Cardiac septum (tissue), 1 donor: ENCODE results near the gene LMO7. TPM values are rescaled to one million over a fixed set of nuclear protein-coding genes. Genes with fewer than 3 reads are reported as not detected.
"Not testable (repeated sequence)": the region's sequence is repeated elsewhere in the genome, so short reads cannot be mapped to it uniquely, and the experiment has no call there.

Experiments used
- DNase-seq: peaks from one replicate; pipeline ENCODE4 v3.0.0-alpha.2; 2020; ENCODE audit warnings: low spot score
- intact Hi-C: fragments of 100-400 bp; cut with DNase I; formaldehyde crosslinking; loops from one replicate; pipeline ENCODE4 v1.14.0; 2022
- total RNA-seq: library from RNA; stranded (reverse); fragmentation: NEBNext Ultra II Directional; extraction: Animal tissue kit (Norgen Biotek cat#: 25700); gene quantifications from one replicate; pipeline ENCODE4 v1.2.1, GENCODE V29; 2021
- donor health status: DM: no; HTN: no; CAD: no.

The LMO7 gene
- total RNA-seq, 1 donor from 2014 or later, result 473 TPM

DNA sequence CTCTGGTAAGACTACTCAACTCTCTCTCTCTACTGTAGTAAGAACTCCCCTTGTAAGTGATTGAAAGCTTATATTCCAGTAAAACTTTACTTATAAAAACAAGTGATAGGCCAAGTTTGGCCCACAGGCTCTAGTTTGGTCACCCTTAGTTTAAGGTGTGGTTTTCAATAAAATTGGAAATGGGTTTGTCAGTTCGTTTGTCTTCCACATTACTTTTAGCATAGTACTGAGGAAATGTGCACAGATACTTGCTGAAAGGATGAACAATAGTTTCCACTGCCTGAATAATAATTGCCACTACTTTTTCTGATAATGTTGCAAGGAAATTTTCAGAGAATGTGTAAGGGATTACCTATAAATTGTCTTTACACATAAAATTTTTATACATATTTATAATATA, 54.5 kb downstream of the LMO7 start:
- intact Hi-C loops, result loop anchor here (10.0 kb wide), 2 partner anchors 174 to 784 kb away; no protein-coding TSS in a partner anchor
- no peak for DNase-seq

DNA sequence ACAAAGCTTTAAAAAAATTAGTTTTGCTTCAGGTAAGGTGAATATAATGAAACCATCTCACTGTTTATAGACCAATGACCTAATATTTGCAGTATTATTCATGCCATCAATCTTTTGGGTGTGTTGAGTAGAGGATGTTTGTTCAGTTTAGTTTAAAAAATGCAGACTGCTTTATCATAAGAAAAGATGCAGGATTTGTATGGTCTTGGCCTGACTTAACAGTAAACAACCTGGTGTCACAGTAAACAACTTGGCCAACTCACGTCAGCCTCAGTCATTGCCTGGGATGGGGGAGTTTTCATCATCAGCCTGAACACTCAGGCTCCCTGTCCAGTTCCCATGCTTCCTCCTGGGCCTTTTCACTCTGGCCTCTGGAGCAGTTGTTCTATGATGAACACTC, 55.1 kb downstream of the LMO7 start:
- no peak for DNase-seq
- intact Hi-C loops, result loop anchor here (10.0 kb wide), 2 partner anchors 174 to 784 kb away; no protein-coding TSS in a partner anchor

DNA sequence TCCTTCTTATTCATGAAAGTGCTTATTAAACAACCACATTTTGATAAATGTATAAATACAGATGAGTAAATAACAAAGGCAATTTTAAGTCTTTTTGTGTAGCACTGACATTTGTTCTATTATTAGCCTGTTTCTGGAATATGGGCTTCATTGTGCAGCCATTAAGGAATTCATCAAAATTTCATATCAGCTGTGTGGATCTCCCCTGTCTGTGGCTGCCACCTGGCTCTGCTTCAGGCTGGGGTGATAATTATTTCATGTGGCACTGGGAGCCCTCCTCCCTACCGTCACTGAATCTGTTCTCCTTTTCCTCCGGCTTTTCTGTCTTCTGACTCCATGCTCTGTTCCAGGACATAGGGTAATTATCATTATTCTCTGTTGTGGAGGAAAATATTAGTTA, 57.1 kb downstream of the LMO7 start:
- intact Hi-C loops, result loop anchor here (10.0 kb wide), 2 partner anchors 172 to 782 kb away; no protein-coding TSS in a partner anchor
- no peak for DNase-seq

DNA sequence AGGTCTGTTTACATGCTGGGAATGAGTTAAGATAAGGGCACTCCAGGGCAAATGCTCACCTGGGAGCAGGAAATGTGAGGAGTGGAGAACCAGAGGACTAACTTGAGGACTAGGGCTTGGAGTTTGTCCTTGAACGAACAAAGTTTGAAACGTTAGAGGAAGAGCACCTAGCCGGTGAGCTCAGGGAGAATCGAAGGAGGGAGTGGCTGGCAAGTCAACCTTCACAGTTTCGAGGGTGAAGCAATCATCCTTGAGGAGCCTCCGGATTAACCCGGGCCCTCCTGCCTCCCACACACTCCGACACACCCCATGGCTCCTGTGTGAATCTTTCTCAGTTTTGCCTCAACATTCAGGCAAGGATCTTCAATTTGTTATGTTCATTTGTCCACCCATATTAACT, 58.6 kb downstream of the LMO7 start:
- intact Hi-C loops, result loop anchor here (5.0 to 10.0 kb wide), 4 partner anchors 108 to 780 kb away; no protein-coding TSS in a partner anchor

DNA sequence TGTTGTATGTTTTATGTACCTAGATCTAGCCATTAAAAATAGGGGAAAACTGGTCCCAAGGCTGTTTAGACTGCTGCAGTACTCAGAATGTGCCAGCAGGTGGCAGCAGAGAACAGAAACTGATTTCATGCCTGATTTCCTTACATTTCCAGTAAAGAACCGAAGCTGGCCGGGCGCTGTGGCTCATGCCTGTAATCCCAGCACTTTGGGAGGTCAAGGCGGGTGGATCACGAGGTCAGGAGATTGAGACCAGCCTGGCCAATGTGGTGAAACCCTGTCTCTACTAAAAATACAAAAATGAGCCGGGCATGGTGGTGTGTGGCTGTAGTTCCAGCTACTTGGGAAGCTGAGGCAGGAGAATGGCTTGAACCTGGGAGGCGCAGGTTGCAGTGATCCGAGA, 59.8 kb downstream of the LMO7 start:
- peak; percentile 81 for DNase-seq
- intact Hi-C loops, result loop anchor here (5.0 to 10.0 kb wide), 4 partner anchors 106 to 779 kb away; no protein-coding TSS in a partner anchor

More for the DNA sequence above, 58.6 kb downstream of the LMO7 start:
- no peak for DNase-seq

DNA sequence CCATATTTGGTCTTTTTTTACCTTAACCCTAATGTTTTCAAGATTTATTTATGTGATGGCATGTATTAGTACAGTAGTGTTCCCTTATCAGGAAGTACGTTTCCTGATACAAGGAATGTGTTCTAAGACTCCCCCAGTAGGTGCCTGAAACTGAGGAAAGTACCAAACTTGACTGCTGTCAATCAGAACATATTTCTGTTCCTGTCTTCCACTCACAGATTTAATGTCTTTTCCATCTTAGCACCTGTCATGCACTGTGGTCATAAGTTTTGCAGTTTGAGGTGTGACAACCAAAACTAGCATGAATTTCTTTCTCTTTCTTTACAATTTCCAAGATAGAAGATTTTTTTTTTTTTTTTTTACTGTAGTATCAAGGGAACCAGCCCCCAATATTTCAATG, 62.9 kb downstream of the LMO7 start:
- no peak for DNase-seq

DNA sequence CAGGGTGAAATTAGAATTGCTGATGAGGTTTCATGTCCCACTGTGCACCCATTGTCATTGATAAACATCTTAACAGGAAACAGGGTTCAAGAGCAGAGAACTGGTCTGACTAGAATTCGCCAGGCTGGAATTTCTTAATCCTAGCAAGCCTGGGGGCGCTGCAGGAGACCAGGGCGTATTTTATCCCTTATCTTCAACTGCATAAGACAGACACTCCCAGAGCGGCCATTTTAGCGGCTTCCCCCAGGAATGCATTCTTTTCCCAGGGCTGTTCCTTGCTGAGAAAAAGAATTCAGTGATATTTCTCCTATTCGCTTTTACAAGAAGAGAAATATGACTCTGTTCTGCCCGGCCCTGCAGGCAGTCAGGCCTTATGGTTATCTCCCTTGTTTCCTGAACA, 63.6 kb downstream of the LMO7 start:
- DNase-seq, result not testable (repeated sequence)
- intact Hi-C loops, result loop anchor here (5.0 to 10.0 kb wide), 4 partner anchors 103 to 775 kb away; no protein-coding TSS in a partner anchor

More for the DNA sequence above, 62.9 kb downstream of the LMO7 start:
- intact Hi-C loops, result loop anchor here (5.0 to 10.0 kb wide), 4 partner anchors 103 to 776 kb away; no protein-coding TSS in a partner anchor

DNA sequence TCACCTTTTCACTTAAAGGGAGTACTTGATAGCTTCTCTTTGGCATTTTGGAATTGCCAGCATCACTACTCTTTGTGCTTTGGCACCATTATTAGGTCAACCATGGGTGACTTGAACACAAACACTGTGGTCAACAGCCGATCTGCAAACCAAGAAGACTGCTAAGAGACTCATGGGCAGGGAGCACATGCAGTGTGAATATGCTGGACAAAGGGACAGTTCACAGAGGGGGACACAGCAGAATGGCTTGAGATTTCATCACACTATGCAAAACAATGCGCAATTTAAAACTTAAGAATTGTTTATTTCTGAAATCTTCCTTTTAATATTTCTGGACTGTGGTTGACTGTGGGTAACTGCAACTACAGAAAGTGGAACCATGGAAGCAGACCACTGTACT, 64.4 kb downstream of the LMO7 start:
- intact Hi-C loops, result no loop called here
- DNase-seq, result no peak

DNA sequence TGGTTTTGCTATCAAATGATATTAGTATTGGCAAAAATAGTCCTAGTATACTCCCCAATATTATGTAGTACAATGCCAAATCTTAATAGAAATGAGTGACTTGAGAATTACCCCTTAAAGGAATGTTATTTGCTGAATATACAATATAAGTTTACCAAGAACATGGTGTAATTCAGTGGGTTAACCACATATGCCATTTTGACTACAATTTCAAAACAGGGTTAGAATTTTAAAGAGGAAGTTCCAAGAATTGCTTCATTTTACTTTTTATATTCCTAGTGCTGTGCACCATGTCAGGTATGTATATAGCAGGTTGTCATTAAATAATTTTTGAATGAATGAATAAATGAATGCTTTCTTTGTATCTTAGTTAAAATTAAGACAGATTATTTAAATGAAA, 66.3 kb downstream of the LMO7 start:
- intact Hi-C loops, result no loop called here
- no peak for DNase-seq

DNA sequence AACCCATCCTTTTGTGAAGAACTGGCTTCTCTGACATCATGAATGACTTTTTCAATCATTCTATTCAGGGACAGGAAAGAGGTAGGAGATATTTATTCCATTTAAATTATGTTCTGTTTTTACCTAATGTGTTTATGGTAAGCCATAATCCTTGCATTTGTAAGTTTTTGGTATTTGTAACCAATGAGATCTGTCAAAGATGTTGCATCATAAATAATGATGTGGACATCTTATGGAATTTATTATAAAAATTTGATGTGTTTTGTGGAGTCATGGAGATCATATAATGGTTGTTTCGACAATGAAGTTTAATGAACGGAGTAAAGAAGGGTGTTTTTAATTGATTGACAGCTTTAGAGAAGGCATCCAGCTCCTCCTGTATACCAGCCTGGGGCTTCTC, 67.6 kb downstream of the LMO7 start:
- DNase-seq, result no peak
- intact Hi-C loops, result no loop called here

DNA sequence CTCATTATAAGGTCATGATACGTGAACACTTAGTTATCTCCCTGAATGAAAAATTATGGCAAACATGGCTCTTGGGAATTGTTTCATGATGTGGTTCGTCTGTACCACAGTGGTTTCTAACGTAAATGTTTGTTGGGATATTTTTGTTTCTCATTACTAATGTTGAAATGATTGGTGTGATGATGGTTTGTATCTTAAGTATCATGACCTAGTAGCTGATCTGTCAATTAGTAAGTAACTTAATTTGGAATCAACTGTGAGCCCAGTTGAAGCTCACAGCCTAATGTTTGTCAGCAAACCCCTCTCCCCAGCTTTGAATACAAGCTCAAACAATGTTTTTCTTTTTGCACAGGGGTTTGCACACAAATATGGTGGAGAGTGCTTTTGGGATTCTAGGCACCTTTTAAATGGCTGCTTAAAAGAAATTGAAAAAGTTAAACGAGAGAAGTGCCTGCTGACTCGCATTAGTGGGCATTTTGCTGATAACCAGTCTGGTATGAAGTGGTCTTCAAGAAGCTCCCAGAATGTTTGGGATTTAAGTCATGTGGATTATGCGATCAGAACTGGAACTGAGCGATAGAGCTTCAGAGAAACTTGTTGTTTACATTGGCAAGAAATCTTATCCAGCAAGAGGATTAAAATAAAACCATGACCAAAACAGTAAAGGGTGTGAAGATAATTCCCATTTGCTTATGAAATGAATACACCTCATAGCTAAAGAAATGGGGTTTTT, 68.2 kb downstream of the LMO7 start:
- no peak for DNase-seq
- intact Hi-C loops, result no loop called here

DNA sequence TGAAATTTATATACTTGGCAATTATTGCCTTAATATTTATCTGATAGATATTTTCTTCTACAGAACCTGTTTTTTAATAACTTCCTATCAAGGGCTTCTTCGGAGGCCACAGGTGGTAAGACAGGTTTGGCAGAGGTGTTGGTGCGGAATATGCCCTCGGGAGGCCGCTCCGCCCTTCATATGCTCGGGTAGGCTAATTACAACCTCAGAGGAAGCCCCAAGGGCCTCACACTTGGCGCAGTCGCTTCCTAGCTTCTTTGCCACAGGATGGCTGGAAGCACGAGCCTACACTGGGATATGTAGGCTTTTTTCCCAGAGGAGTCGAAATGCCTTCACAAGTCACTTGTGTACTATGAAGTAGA, 68.8 kb downstream of the LMO7 start:
- intact Hi-C loops, result no loop called here
- DNase-seq, result no peak

DNA sequence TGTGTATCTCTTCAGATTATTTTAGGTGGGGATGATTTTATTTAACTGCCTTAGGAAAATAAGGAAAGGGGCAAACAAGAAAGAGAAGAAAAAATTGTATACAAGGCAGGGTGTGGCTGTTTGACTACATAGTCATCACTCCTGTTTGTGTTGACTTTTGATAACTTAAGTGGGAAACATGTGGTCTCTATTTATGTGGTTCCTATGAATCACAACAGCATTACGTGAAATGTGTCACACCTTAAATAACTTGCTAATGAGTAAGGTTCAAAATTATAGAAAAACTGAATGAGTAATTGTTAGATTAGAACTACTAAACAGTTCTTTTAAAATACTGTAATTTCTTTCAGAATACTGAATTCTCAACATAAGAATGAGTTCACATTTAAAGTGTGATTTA, 69.3 kb downstream of the LMO7 start:
- no peak for DNase-seq
- intact Hi-C loops, result no loop called here

DNA sequence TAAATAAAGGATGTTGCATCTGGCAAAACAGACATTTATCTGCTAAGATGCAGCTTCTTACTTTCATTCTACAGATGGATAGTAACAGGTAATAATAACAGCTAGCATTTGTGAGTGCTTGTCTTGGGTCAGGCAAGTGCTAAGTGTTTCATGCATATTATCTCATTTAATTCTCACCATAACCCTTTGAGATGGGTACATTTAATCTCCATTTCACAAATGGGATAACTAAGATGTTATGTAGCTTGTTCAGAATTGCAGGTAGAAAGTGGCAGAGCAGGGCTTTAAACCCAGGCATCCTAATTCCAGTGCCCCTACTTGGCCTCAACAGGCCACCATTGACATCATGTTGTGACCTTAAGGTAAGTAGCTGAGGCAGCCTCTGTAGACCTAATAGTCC, 69.8 kb downstream of the LMO7 start:
- no peak for DNase-seq
- intact Hi-C loops, result no loop called here

DNA sequence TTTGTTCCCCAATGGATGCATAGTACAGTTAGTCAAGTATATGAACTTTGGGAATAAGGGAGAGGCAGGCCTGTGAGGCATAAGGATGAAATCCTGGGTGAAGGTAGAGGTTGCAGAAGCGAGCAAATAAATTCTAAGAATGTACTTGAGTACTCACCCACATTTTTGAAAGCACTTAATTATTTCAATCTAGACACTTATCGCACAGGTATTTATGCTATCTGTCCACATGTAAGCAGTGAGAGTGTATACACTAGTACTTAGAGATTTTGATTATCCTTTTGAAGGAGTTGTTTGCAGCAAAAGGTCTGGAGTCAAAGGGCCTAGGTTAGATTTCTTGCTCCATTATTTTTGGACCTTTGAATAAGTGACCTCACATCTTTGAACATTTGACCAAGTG, 77.7 kb downstream of the LMO7 start:
- intact Hi-C loops, result no loop called here

DNA sequence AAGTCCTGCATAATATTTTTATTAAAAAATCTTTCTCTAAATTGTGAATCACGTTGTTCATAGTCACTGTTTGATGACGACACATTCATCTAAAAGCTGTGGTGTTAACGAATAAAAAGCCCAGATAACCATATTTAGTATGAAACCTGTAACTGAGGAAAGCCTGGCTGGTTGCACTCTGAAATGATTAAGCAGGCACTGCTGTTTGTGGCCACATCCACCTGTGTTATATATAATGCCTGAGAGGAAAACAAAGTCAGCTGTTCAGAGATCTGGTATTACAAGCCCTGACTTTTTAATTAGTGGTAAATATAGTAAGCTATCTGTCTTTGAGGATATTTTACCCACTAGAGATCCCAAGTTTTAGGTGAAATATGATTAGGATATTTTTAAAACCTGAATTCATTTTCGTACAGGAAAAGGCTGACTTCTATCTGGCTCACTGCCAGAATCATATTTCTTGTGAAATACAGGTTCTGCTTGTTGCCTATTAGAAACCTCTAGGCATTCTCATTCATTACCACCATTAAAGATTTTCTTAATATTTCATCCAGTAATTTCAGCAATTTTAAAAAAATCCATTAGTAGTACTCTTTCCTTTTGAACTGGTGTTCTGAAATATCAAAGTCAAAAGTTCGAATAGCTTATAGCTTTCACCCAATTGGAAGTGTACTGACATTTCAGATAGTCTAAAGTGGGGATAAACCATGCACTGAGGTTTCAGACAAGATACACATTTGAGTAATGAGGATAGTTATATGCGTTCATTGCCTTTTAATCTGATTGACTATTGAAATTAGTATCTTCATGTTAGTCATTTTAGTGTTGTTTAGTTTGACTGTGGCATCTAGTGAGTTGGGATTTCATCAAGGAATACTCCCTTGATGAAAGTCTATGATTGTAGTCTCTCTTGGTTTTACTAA, 79.7 kb downstream of the LMO7 start:
- DNase-seq, result no peak
- intact Hi-C loops, result no loop called here

More for the DNA sequence above, 77.7 kb downstream of the LMO7 start:
- DNase-seq, result no peak

DNA sequence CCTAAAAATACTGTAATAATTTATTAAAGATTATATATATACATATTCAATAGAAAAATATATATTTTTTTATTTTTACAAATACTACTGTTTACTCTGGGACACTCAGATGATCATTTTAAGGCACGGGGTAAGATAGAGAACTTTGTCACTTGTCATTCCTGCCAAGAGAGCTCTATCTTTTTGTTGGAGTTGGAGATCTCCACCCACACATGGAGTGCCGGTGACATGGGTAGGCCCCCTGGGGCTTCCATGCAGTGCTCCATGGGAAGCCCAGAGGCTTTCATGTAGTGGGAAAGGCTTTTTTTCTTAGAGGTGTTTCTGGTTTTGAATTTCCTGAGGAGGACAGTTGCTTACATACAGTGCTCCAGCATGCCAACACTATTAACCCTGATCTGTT, 81.4 kb downstream of the LMO7 start:
- intact Hi-C loops, result no loop called here

DNA sequence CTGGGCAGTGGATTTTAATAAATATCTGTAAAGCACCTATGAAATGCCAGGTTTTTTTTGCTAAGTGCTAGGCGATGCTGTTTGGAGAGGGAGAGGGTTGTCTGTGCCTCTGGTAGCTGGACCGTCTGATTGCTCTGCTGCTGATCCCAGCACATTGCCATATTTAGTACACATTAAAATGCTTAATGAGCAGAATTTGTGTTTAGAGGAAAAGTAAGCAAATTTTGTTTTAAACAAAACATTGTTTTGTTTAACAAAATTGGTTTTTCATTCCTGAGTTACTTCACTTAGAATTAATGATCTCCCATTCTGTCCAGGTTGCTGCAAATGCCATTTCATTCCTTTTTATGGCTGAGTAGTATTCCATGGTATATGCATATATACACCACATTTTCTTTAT, 85.2 kb downstream of the LMO7 start:
- intact Hi-C loops, result no loop called here
- DNase-seq, result no peak

More for the DNA sequence above, 81.4 kb downstream of the LMO7 start:
- DNase-seq, result no peak

DNA sequence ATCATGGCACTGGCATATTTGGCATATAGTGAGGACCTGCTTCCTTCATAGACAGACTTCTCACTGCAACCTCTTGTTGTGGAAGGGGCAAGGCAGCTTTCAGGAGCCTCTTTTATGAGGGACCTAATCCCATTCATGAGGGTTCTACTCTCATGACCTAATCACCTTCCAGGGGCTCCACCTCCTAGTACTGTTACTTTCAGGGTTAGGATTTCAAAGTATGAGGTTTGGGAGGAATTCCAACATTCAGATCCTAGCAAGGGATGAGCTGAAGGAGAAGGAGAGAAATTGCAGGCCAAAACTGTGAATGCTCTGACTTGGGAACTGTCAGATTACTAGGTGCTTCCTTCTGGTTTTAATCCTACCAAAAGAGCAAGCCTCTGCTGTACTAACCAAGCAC, 87.8 kb downstream of the LMO7 start:
- intact Hi-C loops, result no loop called here
- no peak for DNase-seq

DNA sequence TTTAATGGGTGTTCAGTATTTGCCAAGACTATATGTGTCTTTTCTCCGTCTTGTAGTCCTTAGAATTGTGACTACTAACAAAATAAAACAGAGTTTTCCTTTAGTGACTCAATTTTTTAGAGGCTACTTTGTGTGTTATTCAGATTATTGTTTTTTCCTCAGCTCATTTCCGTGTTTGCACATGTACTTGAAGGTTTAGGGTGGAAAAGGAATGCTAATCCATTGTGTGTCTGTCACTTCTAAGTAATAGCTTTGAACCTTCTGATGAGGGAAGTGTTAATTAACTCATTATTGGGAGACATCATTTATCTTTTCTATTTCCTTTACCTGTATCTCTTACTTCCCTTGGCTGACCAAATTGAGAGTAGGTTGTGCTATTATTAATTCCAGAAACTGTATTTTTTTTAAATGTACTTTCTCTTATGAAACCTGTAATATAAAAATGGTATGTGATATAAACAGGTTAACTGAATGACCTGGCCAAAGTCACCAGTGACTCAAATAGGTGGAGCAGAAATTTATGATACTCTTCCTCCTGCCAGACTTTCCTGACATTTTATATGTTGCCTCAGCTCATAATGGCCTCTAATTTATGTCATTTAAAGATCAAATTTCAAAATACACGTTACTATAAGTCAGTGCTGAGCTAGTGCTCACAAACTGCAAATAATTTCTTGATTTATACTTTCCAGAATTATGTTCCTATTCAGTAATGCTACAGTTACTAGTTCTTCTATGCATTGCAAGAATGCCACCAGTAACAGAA, 88.8 kb downstream of the LMO7 start:
- DNase-seq, result no peak
- intact Hi-C loops, result no loop called here
